Epithelial cell of prostate (primary cell): ENCODE data around the gene STK11IP.

Experiments used
- DNase-seq: peaks from one replicate; pipeline ENCODE4 v3.0.0-alpha.2; 2011; ENCODE audit warnings: low read depth, low spot score
- H3K27ac ChIP-seq: fragments of 450-650 bp; 2 replicates; pipeline ENCODE4 v1.5.1; 2017; ENCODE audit warnings: mild to moderate bottlenecking

STK11IP gene

DNA sequence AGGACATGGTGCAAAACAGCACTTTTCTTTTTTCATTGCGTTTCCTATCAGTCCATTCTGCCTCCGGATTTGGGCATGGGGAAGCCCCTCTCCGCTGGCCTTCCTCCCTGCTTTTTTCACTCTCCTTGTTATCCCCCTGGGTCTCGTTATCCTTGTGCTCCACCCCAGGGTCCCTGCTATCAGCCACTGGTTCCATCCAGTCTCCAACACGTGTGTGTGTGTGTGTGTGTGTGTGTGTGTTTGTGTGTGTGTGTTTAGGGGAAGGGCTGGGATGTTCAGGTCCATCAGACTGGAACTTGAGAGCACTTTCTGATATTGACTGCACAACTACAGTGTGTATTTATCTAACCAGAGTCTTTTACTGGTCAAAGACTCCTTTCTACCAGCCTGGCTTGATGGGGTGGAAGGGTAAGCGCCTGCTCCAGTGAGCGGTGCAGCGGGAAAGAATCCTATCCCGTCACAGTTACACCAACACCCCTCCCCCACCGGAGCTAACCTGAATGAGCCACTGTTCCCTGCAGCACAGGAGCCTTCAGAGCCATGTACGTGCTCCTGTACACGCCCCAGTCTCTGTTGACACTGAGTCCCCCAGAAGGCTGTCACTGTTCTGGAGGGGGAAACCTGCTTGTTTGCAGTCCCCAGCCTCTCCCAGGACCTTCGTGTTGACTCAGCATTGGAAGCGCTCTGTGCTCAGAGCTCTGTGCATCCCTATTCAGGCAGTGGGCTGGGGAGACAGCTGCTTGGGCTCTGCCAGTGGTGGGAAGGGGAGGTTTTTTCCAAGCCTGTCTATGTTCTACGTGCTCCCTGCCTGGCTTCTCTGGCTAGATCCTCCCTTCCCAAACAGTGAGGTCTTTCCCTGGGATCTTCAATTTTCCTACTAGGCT lies 20.9 kb upstream of the STK11IP start:
- no peak overlapping the region for H3K27ac ChIP-seq
- DNase-seq = no peak

GRCh38 chr2:219578811-219579613 lies 18.6 kb upstream of the STK11IP start:
- H3K27ac ChIP-seq = no peak overlapping the region
- no peak for DNase-seq

- no peak overlapping the region for H3K27ac ChIP-seq
- no peak for DNase-seq
Measured at GRCh38 chr2:219581346-219581745, 16.3 kb upstream of the STK11IP start.

- H3K27ac ChIP-seq = no peak overlapping the region
- DNase-seq = no peak
Measured at GRCh38 chr2:219591091-219591490, 6.6 kb upstream of the STK11IP start.

GRCh38 chr2:219592736-219593135 lies 4.9 kb upstream of the STK11IP start:
- no peak for DNase-seq
- H3K27ac ChIP-seq = no peak overlapping the region

DNA sequence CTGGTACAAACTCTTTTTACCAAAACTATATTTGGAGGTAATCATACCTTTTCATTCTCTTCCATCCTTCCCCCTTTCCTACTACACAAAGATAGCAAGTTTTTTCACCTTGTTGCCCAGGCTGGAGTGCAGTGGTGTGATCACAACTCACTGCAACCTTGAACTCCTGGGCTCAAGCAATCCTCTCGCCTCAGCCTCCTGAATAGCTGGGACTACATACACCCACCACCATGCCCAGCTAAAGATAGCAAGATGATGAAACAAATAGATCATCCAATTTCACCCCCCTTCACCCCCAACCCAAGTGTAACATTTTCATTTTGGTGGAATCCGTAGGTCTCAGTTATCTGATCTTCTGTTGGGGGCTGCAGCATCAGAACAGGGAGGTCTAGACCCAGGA lies 4.5 kb upstream of the STK11IP start:
- no peak for DNase-seq
- H3K27ac ChIP-seq = no peak overlapping the region

GRCh38 chr2:219595256-219595655 lies 2.4 kb upstream of the STK11IP start:
- no peak overlapping the region for H3K27ac ChIP-seq
- DNase-seq = no peak

DNA sequence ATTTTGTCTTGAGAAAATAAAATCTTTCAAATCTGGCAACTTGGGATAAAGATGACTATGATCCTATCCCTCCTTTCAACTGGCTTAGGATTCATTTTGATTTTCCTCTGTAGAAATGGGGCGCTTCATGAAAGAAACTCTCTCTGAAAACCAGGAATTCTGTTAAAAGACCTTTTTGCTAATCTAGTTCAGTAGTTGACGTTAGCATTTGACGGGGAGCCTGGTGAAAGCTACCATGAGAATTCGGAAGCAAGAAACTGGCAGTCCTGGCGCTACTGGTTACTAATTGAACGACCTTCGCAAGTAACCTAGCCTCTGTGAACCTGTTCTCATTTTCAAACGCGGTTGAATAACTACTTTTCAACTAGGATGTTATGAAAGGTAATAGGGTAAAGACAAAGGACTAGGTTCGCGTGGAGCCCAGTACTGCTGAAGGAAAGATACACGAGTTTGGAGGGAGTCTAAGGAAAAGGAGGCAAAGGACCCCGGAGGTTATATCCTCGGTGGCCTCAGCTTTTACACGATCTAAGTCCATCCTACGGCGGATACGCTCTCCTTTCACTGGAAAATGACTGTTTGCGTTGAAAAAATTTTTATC lies 604 bp upstream of the STK11IP start:
- DNase-seq = no peak
- H3K27ac ChIP-seq = peak overlapping the region; percentile 87

GRCh38 chr2:219598308-219599078 lies 836 bp downstream of the STK11IP start:
- DNase-seq = no peak
- peak overlapping the region; percentile 87 for H3K27ac ChIP-seq

DNA sequence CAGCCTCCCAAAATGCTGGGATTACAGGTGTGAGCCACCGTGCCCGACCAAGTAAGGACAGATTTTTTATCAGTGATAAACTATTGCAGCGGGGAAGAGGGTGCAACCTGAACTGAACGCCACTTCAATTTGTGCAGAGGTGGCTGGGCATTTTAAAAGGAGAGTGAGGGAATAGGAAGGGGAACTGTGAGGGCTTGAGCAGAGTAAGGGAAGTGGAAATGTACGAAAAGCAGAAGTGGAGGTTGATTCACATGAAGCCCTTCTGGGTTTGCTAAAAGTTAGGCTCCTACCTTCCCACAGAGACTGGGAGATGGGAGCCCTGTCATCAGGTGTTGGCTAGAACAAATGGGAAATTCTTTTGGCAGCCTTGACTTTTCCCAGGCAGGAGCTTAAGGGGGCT lies 6.1 kb downstream of the STK11IP start:
- DNase-seq = no peak
- no peak overlapping the region for H3K27ac ChIP-seq

DNA sequence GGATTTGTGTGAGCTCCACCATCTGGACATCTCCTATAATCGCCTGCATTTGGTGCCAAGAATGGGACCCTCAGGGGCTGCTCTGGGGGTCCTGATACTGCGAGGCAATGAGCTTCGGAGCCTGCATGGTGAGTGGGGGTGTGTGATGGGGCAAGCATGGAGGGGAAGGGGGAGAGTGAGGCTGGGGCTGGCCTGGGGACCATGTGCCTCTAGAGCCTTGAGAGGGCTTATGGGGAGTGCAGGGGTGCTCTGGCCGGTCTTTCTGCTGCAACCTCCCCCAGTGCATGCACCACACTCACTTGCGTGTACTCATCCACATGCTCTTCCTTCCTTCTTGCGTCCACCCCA lies 7.9 kb downstream of the STK11IP start:
- H3K27ac ChIP-seq = no peak overlapping the region
- DNase-seq = no peak

DNA sequence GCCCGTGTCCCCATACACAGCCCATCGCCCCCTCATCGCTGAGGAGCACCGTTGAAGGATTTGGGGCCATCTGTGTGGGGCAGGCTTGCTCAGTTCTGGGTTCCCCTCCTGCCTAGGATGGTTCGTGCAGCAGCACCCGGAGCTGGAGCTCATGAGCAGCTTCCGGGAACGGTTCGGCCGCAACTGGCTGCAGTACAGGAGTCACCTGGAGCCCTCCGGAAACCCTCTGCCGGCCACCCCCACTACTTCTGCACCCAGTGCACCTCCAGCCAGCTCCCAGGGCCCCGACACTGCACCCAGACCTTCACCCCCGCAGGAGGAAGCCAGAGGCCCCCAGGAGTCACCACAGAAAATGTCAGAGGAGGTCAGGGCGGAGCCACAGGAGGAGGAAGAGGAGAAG lies 10.3 kb downstream of the STK11IP start:
- DNase-seq = no peak
- H3K27ac ChIP-seq = no peak overlapping the region

DNA sequence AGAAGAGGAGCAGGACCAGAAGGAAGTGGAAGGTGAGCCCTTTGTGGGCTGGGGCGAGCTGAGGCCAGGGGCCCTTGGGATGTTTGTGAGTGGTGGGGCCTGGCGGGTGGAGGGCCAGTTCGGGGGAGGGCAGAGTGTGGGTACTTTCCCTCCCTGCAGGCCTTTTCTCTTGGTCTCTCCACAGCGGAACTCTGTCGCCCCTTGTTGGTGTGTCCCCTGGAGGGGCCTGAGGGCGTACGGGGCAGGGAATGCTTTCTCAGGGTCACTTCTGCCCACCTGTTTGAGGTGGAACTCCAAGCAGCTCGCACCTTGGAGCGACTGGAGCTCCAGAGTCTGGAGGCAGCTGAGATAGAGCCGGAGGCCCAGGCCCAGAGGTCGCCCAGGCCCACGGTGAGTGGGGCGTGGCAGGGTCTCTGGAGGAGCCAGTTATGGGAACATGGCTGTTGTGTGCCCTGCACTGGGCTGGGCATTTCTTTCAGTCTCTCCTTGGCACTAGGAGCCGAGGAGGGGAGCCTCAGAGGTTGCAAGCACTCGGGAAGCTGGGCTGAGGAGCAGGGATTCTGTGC lies 10.8 kb downstream of the STK11IP start:
- H3K27ac ChIP-seq = no peak overlapping the region
- no peak for DNase-seq

DNA sequence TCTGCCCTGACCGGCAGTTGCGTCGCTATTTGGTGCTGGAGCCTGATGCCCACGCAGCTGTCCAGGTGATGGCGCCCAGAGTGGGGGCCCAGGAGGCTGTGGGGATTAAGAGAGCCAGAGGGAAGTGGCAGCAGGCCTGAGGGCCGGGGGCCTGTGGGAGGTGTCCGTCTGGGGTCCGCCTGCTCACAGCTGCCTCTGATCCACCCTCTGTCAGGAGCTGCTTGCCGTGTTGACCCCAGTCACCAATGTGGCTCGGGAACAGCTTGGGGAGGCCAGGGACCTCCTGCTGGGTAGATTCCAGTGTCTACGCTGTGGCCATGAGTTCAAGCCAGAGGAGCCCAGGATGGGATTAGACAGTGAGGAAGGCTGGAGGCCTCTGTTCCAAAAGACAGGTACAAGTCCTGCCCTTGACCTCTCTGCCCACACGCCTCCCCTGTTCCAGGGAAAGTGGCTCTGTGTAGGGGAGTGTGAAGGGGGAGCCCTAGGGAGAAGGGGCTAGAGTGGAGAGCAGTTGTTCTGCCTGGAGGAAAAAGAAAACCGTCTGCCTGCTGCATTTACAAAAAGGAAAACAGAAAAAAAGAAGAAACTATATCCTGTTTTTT lies 11.6 kb downstream of the STK11IP start:
- no peak for DNase-seq
- H3K27ac ChIP-seq = no peak overlapping the region

DNA sequence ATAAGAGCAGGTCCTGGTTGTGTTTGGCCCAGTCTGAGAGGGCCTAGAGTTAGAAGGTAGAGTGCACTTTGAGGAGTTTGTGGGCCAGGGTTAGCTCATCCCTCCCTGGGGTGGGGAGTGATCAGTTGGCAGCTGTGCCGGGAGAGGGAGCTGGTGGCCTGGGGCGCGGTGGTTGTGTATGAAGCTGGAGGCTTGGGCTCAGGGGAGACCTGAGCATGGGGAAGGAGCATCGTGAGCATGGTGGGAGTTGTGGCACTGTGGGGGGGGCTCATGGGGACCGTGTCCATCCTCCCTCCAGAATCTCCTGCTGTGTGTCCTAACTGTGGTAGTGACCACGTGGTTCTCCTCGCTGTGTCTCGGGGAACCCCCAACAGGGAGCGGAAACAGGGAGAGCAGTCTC lies 13.6 kb downstream of the STK11IP start:
- no peak for DNase-seq

DNA sequence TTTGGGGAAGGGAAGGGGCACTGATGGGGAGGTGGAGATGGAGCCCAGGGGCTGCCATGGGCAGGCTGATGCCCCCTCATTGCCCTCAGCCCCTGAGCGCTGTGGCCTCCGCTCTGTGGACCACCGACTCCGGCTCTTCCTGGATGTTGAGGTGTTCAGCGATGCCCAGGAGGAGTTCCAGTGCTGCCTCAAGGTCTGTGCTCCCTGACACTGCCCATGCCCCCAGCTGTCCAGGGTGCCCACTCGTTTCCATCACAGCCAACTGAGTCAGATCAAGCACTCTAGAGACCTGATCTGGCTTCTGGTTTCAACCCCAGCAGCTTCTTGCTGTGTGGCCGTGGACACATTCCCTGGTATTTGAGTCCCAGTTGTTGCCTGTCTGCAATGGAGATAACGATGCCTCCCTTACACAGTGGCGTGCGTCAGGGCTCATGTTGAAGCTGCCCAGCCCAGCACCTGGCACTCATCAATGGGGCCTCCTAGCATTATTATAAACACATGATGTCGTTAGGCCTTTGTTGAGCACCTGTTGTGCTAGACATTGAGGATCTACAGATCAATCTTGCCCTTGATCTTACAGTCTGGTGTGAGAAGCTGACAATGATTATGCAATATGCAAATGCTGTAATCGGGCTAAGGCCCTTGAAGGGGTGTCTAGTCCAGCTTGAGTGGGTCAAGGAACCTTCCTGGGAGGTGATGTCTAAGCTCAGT lies 14.4 kb downstream of the STK11IP start:
- no peak for DNase-seq
- H3K27ac ChIP-seq = no peak overlapping the region

More for the DNA sequence above, 13.6 kb downstream of the STK11IP start:
- H3K27ac ChIP-seq = no peak overlapping the region

- DNase-seq = no peak
- H3K27ac ChIP-seq = no peak overlapping the region
Measured at GRCh38 chr2:219612577-219613286, 15.1 kb downstream of the STK11IP start.

- DNase-seq = no peak
- no peak overlapping the region for H3K27ac ChIP-seq
Measured at GRCh38 chr2:219613461-219614070, 15.9 kb downstream of the STK11IP start.
